K562 (cell line): ENCODE data around the gene PSAP. TPM values are rescaled to one million over a fixed set of nuclear protein-coding genes. Genes with fewer than 3 reads are reported as not detected.

ENCODE experiments used
- MYNN ChIP-seq, 2 experiments: sonication (generic); formaldehyde crosslinking in 1 of 2; IDR thresholded peaks; 2 replicates each; pipeline versions ENCODE4 v1.5.0 to v1.6.1; 2016 to 2020; ENCODE audit warnings: antibody characterized with exemption in 1 of 2, missing genetic modification reagents in 1 of 2
- SMC3 ChIP-seq: conservative IDR thresholded peaks from 2 replicates; pipeline ENCODE4 v1.6.1; 2011; ENCODE audit warnings: low read depth, low read length, improper control_type of control experiment; ENCODE audit not compliant: insufficient read depth
- polyA plus RNA-seq, 8 experiments: library from polyadenylated mRNA; depleted of rRNA in 4 of 8; stranded (reverse) in 5 of 8; unstranded in 3 of 8; fragments of >200 nt; fragmentation: Nextera tagmentation in 2 of 8; fragmentation: Illumina TruSeq in 1 of 8; extraction: Ambion mirVana in 2 of 8; extraction: Trizol in 1 of 8; gene quantifications; 2 replicates each; pipeline versions ENCODE4 v1.2.1 to v1.2.3, GENCODE V29; 2011 to 2014; ENCODE audit warnings: inconsistent platforms in 1 of 8, missing spikeins in 1 of 8
- total RNA-seq, 7 experiments: library from RNA; depleted of rRNA in 6 of 7; stranded (reverse); fragments of >200 nt in 6 of 7; fragmentation: Illumina TruSeq in 2 of 7; extraction: Trizol in 2 of 7; gene quantifications; 2 replicates each; pipeline versions ENCODE4 v1.2.1 to v1.2.3, GENCODE V29; 2011 to 2021; ENCODE audit warnings: low replicate concordance in 1 of 7
- TF ChIP-seq, protein P1 (sequence below): fragments of 250-450 bp; sonication (Bioruptor Pico); IDR thresholded peaks from 2 replicates; pipeline ENCODE4 v1.4.0; 2020
- TF ChIP-seq, protein P2 (sequence below): sonication (generic); formaldehyde crosslinking; IDR thresholded peaks from 2 replicates; pipeline ENCODE4 v1.8.0; 2022; ENCODE audit warnings: mild to moderate bottlenecking, missing genetic modification reagents
- TF ChIP-seq, protein P3 (sequence below): fragments of 450-650 bp; IDR thresholded peaks from 2 replicates; pipeline ENCODE4 v1.6.1; 2016; ENCODE audit warnings: mild to moderate bottlenecking, moderate library complexity
- TF ChIP-seq, protein P4 (sequence below), 2 experiments: IDR thresholded peaks; 2 replicates each; pipeline ENCODE4 v1.6.1; 2011; ENCODE audit warnings: borderline replicate concordance in 1 of 2, control low read depth in 1 of 2, low read depth in 1 of 2, low read length in 1 of 2, mild to moderate bottlenecking in 1 of 2, mixed read lengths in 1 of 2, moderate library complexity in 1 of 2; ENCODE audit not compliant: insufficient read depth in 1 of 2, insufficient read length in 1 of 2, poor library complexity in 1 of 2, severe bottlenecking in 1 of 2; ENCODE audit errors: extremely low read depth in 1 of 2

Gene PSAP
- total and polyA plus RNA-seq, 9 of the 15 experiments (the other 6 are each of a cell fraction or from before 2014, with no cell fraction given): 245 to 700 (median 429) TPM

DNA sequence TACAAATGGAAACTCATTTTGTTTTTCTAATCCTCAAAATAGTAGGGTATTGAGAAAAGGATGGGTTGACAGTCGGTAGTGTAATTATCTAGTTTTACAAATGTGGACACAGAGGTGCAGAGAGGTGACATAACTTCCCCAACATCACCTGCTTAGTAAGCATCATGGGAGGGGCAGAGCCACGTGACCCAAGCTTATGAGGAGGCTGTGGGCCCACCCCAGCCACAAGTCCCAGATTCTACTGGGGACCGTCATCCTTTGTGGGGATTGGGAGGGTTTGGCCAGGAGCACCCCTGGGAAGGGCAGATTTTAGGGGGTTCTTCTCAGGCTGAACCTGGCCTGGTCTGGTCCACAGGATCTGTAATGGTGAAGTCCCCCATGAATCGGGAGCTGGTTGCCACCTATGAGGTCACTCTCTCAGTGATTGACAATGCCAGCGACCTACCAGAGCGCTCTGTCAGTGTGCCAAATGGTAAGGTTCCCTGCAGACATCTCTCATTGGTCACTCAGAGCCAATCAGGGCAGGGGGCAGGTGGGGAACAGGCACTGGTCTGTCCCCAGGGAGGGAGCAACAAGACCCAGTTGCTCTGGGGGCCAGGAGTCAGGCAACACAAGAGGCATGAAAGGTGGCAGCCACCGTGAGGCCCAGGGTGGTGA, 54.2 kb downstream of the PSAP start (continued):
- TF ChIP-seq, protein P1, sequence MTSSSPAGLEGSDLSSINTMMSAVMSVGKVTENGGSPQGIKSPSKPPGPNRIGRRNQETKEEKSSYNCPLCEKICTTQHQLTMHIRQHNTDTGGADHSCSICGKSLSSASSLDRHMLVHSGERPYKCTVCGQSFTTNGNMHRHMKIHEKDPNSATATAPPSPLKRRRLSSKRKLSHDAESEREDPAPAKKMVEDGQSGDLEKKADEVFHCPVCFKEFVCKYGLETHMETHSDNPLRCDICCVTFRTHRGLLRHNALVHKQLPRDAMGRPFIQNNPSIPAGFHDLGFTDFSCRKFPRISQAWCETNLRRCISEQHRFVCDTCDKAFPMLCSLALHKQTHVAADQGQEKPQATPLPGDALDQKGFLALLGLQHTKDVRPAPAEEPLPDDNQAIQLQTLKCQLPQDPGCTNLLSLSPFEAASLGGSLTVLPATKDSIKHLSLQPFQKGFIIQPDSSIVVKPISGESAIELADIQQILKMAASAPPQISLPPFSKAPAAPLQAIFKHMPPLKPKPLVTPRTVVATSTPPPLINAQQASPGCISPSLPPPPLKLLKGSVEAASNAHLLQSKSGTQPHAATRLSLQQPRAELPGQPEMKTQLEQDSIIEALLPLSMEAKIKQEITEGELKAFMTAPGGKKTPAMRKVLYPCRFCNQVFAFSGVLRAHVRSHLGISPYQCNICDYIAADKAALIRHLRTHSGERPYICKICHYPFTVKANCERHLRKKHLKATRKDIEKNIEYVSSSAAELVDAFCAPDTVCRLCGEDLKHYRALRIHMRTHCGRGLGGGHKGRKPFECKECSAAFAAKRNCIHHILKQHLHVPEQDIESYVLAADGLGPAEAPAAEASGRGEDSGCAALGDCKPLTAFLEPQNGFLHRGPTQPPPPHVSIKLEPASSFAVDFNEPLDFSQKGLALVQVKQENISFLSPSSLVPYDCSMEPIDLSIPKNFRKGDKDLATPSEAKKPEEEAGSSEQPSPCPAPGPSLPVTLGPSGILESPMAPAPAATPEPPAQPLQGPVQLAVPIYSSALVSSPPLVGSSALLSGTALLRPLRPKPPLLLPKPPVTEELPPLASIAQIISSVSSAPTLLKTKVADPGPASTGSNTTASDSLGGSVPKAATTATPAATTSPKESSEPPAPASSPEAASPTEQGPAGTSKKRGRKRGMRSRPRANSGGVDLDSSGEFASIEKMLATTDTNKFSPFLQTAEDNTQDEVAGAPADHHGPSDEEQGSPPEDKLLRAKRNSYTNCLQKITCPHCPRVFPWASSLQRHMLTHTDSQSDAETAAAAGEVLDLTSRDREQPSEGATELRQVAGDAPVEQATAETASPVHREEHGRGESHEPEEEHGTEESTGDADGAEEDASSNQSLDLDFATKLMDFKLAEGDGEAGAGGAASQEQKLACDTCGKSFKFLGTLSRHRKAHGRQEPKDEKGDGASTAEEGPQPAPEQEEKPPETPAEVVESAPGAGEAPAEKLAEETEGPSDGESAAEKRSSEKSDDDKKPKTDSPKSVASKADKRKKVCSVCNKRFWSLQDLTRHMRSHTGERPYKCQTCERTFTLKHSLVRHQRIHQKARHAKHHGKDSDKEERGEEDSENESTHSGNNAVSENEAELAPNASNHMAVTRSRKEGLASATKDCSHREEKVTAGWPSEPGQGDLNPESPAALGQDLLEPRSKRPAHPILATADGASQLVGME (CRISPR knock-in tag): no peak
- no peak for TF ChIP-seq SMC3
- TF ChIP-seq, protein P2, sequence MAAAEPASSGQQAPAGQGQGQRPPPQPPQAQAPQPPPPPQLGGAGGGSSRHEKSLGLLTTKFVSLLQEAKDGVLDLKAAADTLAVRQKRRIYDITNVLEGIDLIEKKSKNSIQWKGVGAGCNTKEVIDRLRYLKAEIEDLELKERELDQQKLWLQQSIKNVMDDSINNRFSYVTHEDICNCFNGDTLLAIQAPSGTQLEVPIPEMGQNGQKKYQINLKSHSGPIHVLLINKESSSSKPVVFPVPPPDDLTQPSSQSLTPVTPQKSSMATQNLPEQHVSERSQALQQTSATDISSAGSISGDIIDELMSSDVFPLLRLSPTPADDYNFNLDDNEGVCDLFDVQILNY (CRISPR knock-in tag): no peak
- TF ChIP-seq, protein P3, sequence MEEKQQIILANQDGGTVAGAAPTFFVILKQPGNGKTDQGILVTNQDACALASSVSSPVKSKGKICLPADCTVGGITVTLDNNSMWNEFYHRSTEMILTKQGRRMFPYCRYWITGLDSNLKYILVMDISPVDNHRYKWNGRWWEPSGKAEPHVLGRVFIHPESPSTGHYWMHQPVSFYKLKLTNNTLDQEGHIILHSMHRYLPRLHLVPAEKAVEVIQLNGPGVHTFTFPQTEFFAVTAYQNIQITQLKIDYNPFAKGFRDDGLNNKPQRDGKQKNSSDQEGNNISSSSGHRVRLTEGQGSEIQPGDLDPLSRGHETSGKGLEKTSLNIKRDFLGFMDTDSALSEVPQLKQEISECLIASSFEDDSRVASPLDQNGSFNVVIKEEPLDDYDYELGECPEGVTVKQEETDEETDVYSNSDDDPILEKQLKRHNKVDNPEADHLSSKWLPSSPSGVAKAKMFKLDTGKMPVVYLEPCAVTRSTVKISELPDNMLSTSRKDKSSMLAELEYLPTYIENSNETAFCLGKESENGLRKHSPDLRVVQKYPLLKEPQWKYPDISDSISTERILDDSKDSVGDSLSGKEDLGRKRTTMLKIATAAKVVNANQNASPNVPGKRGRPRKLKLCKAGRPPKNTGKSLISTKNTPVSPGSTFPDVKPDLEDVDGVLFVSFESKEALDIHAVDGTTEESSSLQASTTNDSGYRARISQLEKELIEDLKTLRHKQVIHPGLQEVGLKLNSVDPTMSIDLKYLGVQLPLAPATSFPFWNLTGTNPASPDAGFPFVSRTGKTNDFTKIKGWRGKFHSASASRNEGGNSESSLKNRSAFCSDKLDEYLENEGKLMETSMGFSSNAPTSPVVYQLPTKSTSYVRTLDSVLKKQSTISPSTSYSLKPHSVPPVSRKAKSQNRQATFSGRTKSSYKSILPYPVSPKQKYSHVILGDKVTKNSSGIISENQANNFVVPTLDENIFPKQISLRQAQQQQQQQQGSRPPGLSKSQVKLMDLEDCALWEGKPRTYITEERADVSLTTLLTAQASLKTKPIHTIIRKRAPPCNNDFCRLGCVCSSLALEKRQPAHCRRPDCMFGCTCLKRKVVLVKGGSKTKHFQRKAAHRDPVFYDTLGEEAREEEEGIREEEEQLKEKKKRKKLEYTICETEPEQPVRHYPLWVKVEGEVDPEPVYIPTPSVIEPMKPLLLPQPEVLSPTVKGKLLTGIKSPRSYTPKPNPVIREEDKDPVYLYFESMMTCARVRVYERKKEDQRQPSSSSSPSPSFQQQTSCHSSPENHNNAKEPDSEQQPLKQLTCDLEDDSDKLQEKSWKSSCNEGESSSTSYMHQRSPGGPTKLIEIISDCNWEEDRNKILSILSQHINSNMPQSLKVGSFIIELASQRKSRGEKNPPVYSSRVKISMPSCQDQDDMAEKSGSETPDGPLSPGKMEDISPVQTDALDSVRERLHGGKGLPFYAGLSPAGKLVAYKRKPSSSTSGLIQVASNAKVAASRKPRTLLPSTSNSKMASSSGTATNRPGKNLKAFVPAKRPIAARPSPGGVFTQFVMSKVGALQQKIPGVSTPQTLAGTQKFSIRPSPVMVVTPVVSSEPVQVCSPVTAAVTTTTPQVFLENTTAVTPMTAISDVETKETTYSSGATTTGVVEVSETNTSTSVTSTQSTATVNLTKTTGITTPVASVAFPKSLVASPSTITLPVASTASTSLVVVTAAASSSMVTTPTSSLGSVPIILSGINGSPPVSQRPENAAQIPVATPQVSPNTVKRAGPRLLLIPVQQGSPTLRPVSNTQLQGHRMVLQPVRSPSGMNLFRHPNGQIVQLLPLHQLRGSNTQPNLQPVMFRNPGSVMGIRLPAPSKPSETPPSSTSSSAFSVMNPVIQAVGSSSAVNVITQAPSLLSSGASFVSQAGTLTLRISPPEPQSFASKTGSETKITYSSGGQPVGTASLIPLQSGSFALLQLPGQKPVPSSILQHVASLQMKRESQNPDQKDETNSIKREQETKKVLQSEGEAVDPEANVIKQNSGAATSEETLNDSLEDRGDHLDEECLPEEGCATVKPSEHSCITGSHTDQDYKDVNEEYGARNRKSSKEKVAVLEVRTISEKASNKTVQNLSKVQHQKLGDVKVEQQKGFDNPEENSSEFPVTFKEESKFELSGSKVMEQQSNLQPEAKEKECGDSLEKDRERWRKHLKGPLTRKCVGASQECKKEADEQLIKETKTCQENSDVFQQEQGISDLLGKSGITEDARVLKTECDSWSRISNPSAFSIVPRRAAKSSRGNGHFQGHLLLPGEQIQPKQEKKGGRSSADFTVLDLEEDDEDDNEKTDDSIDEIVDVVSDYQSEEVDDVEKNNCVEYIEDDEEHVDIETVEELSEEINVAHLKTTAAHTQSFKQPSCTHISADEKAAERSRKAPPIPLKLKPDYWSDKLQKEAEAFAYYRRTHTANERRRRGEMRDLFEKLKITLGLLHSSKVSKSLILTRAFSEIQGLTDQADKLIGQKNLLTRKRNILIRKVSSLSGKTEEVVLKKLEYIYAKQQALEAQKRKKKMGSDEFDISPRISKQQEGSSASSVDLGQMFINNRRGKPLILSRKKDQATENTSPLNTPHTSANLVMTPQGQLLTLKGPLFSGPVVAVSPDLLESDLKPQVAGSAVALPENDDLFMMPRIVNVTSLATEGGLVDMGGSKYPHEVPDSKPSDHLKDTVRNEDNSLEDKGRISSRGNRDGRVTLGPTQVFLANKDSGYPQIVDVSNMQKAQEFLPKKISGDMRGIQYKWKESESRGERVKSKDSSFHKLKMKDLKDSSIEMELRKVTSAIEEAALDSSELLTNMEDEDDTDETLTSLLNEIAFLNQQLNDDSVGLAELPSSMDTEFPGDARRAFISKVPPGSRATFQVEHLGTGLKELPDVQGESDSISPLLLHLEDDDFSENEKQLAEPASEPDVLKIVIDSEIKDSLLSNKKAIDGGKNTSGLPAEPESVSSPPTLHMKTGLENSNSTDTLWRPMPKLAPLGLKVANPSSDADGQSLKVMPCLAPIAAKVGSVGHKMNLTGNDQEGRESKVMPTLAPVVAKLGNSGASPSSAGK: no peak
- TF ChIP-seq, protein P4, sequence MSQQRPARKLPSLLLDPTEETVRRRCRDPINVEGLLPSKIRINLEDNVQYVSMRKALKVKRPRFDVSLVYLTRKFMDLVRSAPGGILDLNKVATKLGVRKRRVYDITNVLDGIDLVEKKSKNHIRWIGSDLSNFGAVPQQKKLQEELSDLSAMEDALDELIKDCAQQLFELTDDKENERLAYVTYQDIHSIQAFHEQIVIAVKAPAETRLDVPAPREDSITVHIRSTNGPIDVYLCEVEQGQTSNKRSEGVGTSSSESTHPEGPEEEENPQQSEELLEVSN (IDR thresholded peaks at IDR 0.05; ENCODE audit: borderline replicate concordance in 1 of 2, extremely low read depth in 1 of 2, insufficient read depth in 1 of 2, insufficient read length in 1 of 2, low read depth in 1 of 2, low read length in 1 of 2, poor library complexity in 1 of 2, severe bottlenecking in 1 of 2): peak in 1 of 2 experiments; percentile 12
- TF ChIP-seq MYNN (IDR thresholded peaks at IDR 0.05): no peak
- no peak for TF ChIP-seq MYNN (CRISPR knock-in tag; IDR thresholded peaks at IDR 0.05)
